ENCODE measurements around the gene KCNC4.

The KCNC4 gene

GRCh38 chr1:110209715-110210603 is at the start of gene KCNC4:
KCNC4 (plus strand) TSS chr1:110210314; CDS start chr1:110211500, 1,186 bp downstream.
- DNase-seq (ENCODE audit: extremely low spot score, insufficient read length, low read depth) (peak; percentile 83), FAIRE-seq (peak; percentile 79)

- DNase-seq (ENCODE audit: extremely low spot score, insufficient read length, low read depth): no peak
- FAIRE-seq: no peak
Measured at GRCh38 chr1:110160538-110161100, 49.5 kb upstream of the KCNC4 start.

- FAIRE-seq (no peak), DNase-seq (ENCODE audit: extremely low spot score, insufficient read length, low read depth) (no peak)
Measured at GRCh38 chr1:110161165-110161564, 48.9 kb upstream of the KCNC4 start.

GRCh38 chr1:110161849-110162248 is 48.3 kb upstream of the KCNC4 start:
- DNase-seq (ENCODE audit: extremely low spot score, insufficient read length, low read depth): no peak
- no peak for FAIRE-seq

- no peak for FAIRE-seq
- no peak for DNase-seq (ENCODE audit: extremely low spot score, insufficient read length, low read depth)
Measured at GRCh38 chr1:110163591-110163990, 46.5 kb upstream of the KCNC4 start.

GRCh38 chr1:110164725-110165350 is 45.3 kb upstream of the KCNC4 start:
- FAIRE-seq (no peak), DNase-seq (ENCODE audit: extremely low spot score, insufficient read length, low read depth) (no peak)

- no peak for FAIRE-seq
- no peak for DNase-seq (ENCODE audit: extremely low spot score, insufficient read length, low read depth)
Measured at GRCh38 chr1:110165761-110166231, 44.3 kb upstream of the KCNC4 start.

- FAIRE-seq (no peak), DNase-seq (ENCODE audit: extremely low spot score, insufficient read length, low read depth) (no peak)
Measured at GRCh38 chr1:110166861-110167260, 43.3 kb upstream of the KCNC4 start.

GRCh38 chr1:110170766-110171733 is 39.1 kb upstream of the KCNC4 start:
- DNase-seq (ENCODE audit: extremely low spot score, insufficient read length, low read depth) (no peak), FAIRE-seq (no peak)

GRCh38 chr1:110172001-110172400 is 38.1 kb upstream of the KCNC4 start:
- FAIRE-seq (no peak), DNase-seq (ENCODE audit: extremely low spot score, insufficient read length, low read depth) (no peak)

- DNase-seq (ENCODE audit: extremely low spot score, insufficient read length, low read depth) (no peak), FAIRE-seq (no peak)
Measured at GRCh38 chr1:110173466-110174105, 36.5 kb upstream of the KCNC4 start.

- DNase-seq (ENCODE audit: extremely low spot score, insufficient read length, low read depth): no peak
- FAIRE-seq: no peak
Measured at GRCh38 chr1:110174961-110175360, 35.2 kb upstream of the KCNC4 start.

GRCh38 chr1:110176299-110176956 is 33.7 kb upstream of the KCNC4 start:
- DNase-seq (ENCODE audit: extremely low spot score, insufficient read length, low read depth) (no peak), FAIRE-seq (no peak)

- FAIRE-seq: no peak
- DNase-seq (ENCODE audit: extremely low spot score, insufficient read length, low read depth): no peak
Measured at GRCh38 chr1:110177775-110178174, 32.3 kb upstream of the KCNC4 start.

GRCh38 chr1:110183642-110184167 is 26.4 kb upstream of the KCNC4 start:
- DNase-seq (ENCODE audit: extremely low spot score, insufficient read length, low read depth) (no peak), FAIRE-seq (no peak)

GRCh38 chr1:110184446-110184845 is 25.7 kb upstream of the KCNC4 start:
- FAIRE-seq: no peak
- DNase-seq (ENCODE audit: extremely low spot score, insufficient read length, low read depth): no peak

- DNase-seq (ENCODE audit: extremely low spot score, insufficient read length, low read depth) (no peak), FAIRE-seq (no peak)
Measured at GRCh38 chr1:110185181-110185580, 24.9 kb upstream of the KCNC4 start.

- DNase-seq (ENCODE audit: extremely low spot score, insufficient read length, low read depth): no peak
Measured at GRCh38 chr1:110186558-110186957, 23.6 kb upstream of the KCNC4 start.

More at GRCh38 chr1:110186558-110186957, 23.6 kb upstream of the KCNC4 start:
- FAIRE-seq: no peak

Measured in GM18507 (cell line).